OCI-LY7 (cell line): ENCODE data around the gene ASB13.

Source experiments
- EZH2phosphoT487 ChIP-seq: fragments of 200-600 bp; sonication (generic); IDR thresholded peaks from 2 replicates; pipeline ENCODE4 v1.6.1; 2018; ENCODE audit warnings: low read depth, borderline replicate concordance, mild to moderate bottlenecking, mixed run types, antibody characterized with exemption, low read length, moderate library complexity, mixed read lengths
- TF ChIP-seq, protein P1 (sequence below): fragments of 200-600 bp; sonication (generic); conservative IDR thresholded peaks from 2 replicates; pipeline ENCODE4 v1.5.1; 2014; ENCODE audit warnings: mild to moderate bottlenecking, antibody characterized with exemption, low read length, moderate library complexity, mixed read lengths

DNA sequence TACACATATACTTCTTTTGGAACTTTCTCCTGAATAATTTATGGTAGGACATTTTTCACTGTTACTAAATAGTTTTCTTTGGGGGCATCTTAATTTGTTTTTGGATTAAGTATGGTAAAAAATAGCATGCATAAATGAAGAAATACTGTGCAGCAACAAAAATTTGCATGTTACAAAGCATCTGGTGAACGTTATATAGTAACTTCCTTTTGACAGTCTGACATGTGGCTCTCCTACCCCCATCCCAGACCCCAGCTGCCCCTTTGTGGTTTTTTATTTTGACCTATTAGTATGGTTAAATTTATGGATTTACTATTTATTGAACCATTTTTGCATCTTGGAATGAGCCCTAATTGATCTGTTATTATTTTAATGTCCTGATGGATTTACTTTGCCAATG, 28.2 kb upstream of the ASB13 start:
- TF ChIP-seq, protein P1, sequence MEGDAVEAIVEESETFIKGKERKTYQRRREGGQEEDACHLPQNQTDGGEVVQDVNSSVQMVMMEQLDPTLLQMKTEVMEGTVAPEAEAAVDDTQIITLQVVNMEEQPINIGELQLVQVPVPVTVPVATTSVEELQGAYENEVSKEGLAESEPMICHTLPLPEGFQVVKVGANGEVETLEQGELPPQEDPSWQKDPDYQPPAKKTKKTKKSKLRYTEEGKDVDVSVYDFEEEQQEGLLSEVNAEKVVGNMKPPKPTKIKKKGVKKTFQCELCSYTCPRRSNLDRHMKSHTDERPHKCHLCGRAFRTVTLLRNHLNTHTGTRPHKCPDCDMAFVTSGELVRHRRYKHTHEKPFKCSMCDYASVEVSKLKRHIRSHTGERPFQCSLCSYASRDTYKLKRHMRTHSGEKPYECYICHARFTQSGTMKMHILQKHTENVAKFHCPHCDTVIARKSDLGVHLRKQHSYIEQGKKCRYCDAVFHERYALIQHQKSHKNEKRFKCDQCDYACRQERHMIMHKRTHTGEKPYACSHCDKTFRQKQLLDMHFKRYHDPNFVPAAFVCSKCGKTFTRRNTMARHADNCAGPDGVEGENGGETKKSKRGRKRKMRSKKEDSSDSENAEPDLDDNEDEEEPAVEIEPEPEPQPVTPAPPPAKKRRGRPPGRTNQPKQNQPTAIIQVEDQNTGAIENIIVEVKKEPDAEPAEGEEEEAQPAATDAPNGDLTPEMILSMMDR: no peak
- no peak for TF ChIP-seq EZH2phosphoT487
